HL-60/S4 (cell line): ENCODE measurements around the gene ENO4.

Experiments used
- in situ Hi-C: fragments of 300-500 bp; cut with MboI; formaldehyde crosslinking; loops from 2 replicates; pipeline ENCODE4 v1.14.3; 2022; ENCODE audit warnings: low sequenced_read_pairs

ENO4 gene

DNA sequence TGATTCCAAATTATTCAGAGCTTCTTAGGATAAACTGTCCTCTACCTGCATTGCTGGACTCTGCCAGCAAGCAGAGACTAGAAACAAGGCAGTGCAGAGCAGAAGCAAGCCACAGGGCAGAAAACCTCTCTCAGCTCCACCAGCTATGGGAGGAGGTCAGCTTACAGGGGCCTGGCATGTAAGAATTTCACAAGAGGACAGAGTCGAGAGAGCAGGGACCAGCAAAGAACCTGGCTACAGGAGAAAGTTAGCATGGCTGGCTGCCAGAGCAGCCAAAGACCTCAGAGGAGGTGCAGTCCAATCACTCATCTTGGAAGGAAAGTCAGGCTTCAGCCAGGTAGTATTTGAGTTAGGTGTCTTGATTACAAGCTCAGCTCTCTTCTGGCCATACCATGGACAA is 62.9 kb downstream of the ENO4 start:
- in situ Hi-C loops: no loop called here

- in situ Hi-C loops: no loop called here
Observed at GRCh38 chr10:116913695-116914094, 64.4 kb downstream of the ENO4 start.

- in situ Hi-C loops: no loop called here
Observed at GRCh38 chr10:116915340-116915739, 66.0 kb downstream of the ENO4 start.

DNA sequence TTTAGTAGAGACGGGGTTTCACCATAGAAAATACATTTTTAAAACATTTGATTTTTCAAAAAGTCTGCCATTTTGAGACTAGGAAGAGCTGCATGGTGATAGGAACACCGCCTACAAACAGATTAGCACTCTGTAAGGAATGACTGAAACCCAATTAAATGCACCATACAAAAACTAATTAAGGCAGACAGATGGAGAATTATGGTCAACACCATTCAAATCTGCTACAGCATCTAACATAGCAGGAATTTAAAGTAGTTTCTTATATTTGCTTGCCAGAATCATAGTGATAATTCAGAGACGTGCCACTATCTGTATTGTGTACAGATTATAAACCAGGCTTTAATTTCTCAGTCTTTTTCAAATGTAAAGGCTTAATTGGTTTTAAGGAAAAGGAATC is 68.2 kb downstream of the ENO4 start:
- in situ Hi-C loops: no loop called here

DNA sequence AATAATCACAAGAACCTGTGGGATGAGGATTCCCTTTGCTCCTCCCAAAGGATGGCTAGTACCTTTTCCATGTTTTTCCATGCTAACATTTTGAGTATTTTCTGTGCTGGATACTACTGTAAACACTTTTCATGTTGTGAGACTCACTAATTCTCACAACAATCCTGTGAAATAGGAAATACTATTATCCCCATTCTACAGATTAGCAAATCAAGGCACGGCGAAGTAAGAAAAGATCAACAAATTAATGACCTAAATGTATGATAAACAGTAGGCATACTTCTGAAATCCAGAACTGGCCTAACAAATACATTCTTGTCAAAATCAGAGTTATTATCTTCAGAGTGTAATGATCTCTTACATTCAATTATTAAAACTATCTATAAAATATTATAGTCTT is 69.3 kb downstream of the ENO4 start:
- in situ Hi-C loops: no loop called here

- in situ Hi-C loops: no loop called here
Observed at GRCh38 chr10:116919164-116919563, 69.9 kb downstream of the ENO4 start.

GRCh38 chr10:116919706-116920105 is 70.4 kb downstream of the ENO4 start:
- in situ Hi-C loops: no loop called here

GRCh38 chr10:116925056-116925455 is 75.8 kb downstream of the ENO4 start:
- in situ Hi-C loops: no loop called here

GRCh38 chr10:116926426-116926825 is 77.1 kb downstream of the ENO4 start:
- in situ Hi-C loops: no loop called here

DNA sequence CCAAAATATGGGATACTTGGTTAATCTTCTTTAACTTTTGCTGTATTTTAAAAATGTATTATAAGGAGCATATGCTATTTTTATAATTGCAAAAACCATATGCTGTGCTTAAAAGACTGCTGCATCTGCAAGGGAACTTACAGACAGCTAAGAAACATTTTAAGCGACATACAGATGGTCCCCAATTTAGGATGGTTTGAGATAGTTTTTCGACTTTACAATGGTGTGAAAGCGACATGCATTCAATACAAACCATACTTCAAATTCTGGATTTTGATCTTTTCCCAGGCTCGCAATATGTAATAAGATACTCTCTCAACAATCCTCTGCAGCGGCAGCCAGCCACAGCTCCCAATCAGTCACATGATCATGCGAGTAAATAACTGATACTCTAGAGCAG is 82.5 kb downstream of the ENO4 start:
- in situ Hi-C loops: no loop called here
